ENCODE data around the gene EZH1.

Gene EZH1

GRCh38 chr17:42740699-42741098 is 4.1 kb downstream of the EZH1 start:
- Histone ChIP-seq H4K20me1 (ENCODE audit: insufficient read depth, low read length) (no peaks in the 10 kb centered on the region), H3K4me1 (ENCODE audit: insufficient read depth, low read length, severe bottlenecking) (peaks cover 24% of the 10 kb centered on the region), H3K9ac (ENCODE audit: low read length) (no peak overlapping the region), H3K4me3 (ENCODE audit: low read depth, low read length, poor library complexity, severe bottlenecking) (no peak overlapping the region), H3K9me3 (ENCODE audit: low read length) (no peaks in the 10 kb centered on the region), H3K36me3 (ENCODE audit: insufficient read depth, low read length) (peaks cover 8% of the 10 kb centered on the region), H3K27me3 (ENCODE audit: insufficient read depth, low read length) (no peaks in the 10 kb centered on the region), H3K9me2 (ENCODE audit: low read depth, low read length) (no peaks in the 10 kb centered on the region), H3F3A (ENCODE audit: insufficient read depth, low read length) (no peaks in the 10 kb centered on the region), H2AFZ (ENCODE audit: low read length) (no peak overlapping the region), H3K27ac (ENCODE audit: low read depth, low read length, poor library complexity, severe bottlenecking) (no peak overlapping the region), H3K79me2 (ENCODE audit: insufficient read depth, low read length) (peaks cover 26% of the 10 kb centered on the region), H3K4me2 (ENCODE audit: low read length) (no peak overlapping the region)
- no peak for TF ChIP-seq EZH2 (IDR thresholded peaks at IDR 0.05; ENCODE audit: borderline replicate concordance, low read length)
- TF ChIP-seq CTCF (IDR thresholded peaks at IDR 0.05; ENCODE audit: low read length): no peak

- no peak for TF ChIP-seq EZH2 (IDR thresholded peaks at IDR 0.05; ENCODE audit: borderline replicate concordance, low read length)
- TF ChIP-seq CTCF (IDR thresholded peaks at IDR 0.05; ENCODE audit: low read length): no peak
- Histone ChIP-seq H3K27me3 (ENCODE audit: insufficient read depth, low read length) (no peaks in the 10 kb centered on the region), H3K9ac (ENCODE audit: low read length) (no peak overlapping the region), H3K4me3 (ENCODE audit: low read depth, low read length, poor library complexity, severe bottlenecking) (no peak overlapping the region), H2AFZ (ENCODE audit: low read length) (no peak overlapping the region), H3K4me1 (ENCODE audit: insufficient read depth, low read length, severe bottlenecking) (no peaks in the 10 kb centered on the region), H3K9me2 (ENCODE audit: low read depth, low read length) (no peaks in the 10 kb centered on the region), H3K9me3 (ENCODE audit: low read length) (no peaks in the 10 kb centered on the region), H3K27ac (ENCODE audit: low read depth, low read length, poor library complexity, severe bottlenecking) (no peak overlapping the region), H3K4me2 (ENCODE audit: low read length) (no peak overlapping the region), H3F3A (ENCODE audit: insufficient read depth, low read length) (no peaks in the 10 kb centered on the region), H3K79me2 (ENCODE audit: insufficient read depth, low read length) (no peaks in the 10 kb centered on the region), H3K36me3 (ENCODE audit: insufficient read depth, low read length) (peaks cover 67% of the 10 kb centered on the region), H4K20me1 (ENCODE audit: insufficient read depth, low read length) (no peaks in the 10 kb centered on the region)
Observed at GRCh38 chr17:42725143-42725542, 19.7 kb downstream of the EZH1 start.

GRCh38 chr17:42723636-42724035 is 21.2 kb downstream of the EZH1 start:
- H3K36me3 ChIP-seq (ENCODE audit: insufficient read depth, low read length): peaks cover 67% of the 10 kb centered on the region
- H3F3A ChIP-seq (ENCODE audit: insufficient read depth, low read length): no peaks in the 10 kb centered on the region
- no peak overlapping the region for H3K9ac ChIP-seq (ENCODE audit: low read length)

More at GRCh38 chr17:42723636-42724035, 21.2 kb downstream of the EZH1 start:
- Histone ChIP-seq H3K4me3 (ENCODE audit: low read depth, low read length, poor library complexity, severe bottlenecking) (no peak overlapping the region), H3K4me1 (ENCODE audit: insufficient read depth, low read length, severe bottlenecking) (no peaks in the 10 kb centered on the region), H4K20me1 (ENCODE audit: insufficient read depth, low read length) (no peaks in the 10 kb centered on the region), H3K9me2 (ENCODE audit: low read depth, low read length) (no peaks in the 10 kb centered on the region), H3K27ac (ENCODE audit: low read depth, low read length, poor library complexity, severe bottlenecking) (no peak overlapping the region), H3K27me3 (ENCODE audit: insufficient read depth, low read length) (no peaks in the 10 kb centered on the region), H2AFZ (ENCODE audit: low read length) (no peak overlapping the region), H3K79me2 (ENCODE audit: insufficient read depth, low read length) (no peaks in the 10 kb centered on the region), H3K4me2 (ENCODE audit: low read length) (no peak overlapping the region), H3K9me3 (ENCODE audit: low read length) (no peaks in the 10 kb centered on the region)
- TF ChIP-seq CTCF (IDR thresholded peaks at IDR 0.05; ENCODE audit: low read length): no peak
- no peak for TF ChIP-seq EZH2 (IDR thresholded peaks at IDR 0.05; ENCODE audit: borderline replicate concordance, low read length)

Measured in OCI-LY1 (cell line).